NCI-H82 (cell line): ENCODE data around the gene FBXO40.

Source experiments
- DNase-seq: peaks from one replicate; lab custom pipeline; 2025; lab: John Stamatoyannopoulos, UW

Gene FBXO40

GRCh38 chr3:121621491-121621890, 28.3 kb downstream of the FBXO40 start:
- no peak for DNase-seq

GRCh38 chr3:121624147-121624899, 31.1 kb downstream of the FBXO40 start:
- DNase-seq: no peak

- DNase-seq: no peak
These were observed 33.3 kb downstream of the FBXO40 start for GRCh38 chr3:121626495-121626894.

GRCh38 chr3:121627211-121627610, 34.0 kb downstream of the FBXO40 start:
- no peak for DNase-seq

- no peak for DNase-seq
These were observed 34.4 kb downstream of the FBXO40 start for GRCh38 chr3:121627622-121628021.

- DNase-seq: no peak
These were observed 36.4 kb downstream of the FBXO40 start for GRCh38 chr3:121629601-121630000.

GRCh38 chr3:121630355-121630754, 37.2 kb downstream of the FBXO40 start:
- DNase-seq: no peak

- DNase-seq: no peak
These were observed 44.7 kb downstream of the FBXO40 start for GRCh38 chr3:121637922-121638321.

- no peak for DNase-seq
These were observed 47.9 kb downstream of the FBXO40 start for GRCh38 chr3:121641127-121641526.

- DNase-seq: no peak
These were observed 49.6 kb downstream of the FBXO40 start for GRCh38 chr3:121642601-121643314.

- no peak for DNase-seq
These were observed 51.9 kb downstream of the FBXO40 start for GRCh38 chr3:121645054-121645453.

- DNase-seq: no peak
These were observed 55.2 kb downstream of the FBXO40 start for GRCh38 chr3:121648219-121648958.

GRCh38 chr3:121649645-121650044, 56.5 kb downstream of the FBXO40 start:
- no peak for DNase-seq

GRCh38 chr3:121651684-121652083, 58.5 kb downstream of the FBXO40 start:
- peak; percentile 16 for DNase-seq

GRCh38 chr3:121654493-121655385, 61.6 kb downstream of the FBXO40 start:
- no peak for DNase-seq

GRCh38 chr3:121658716-121659435, 65.7 kb downstream of the FBXO40 start:
- no peak for DNase-seq

GRCh38 chr3:121659586-121659985, 66.4 kb downstream of the FBXO40 start:
- no peak for DNase-seq

GRCh38 chr3:121660356-121661171, 67.4 kb downstream of the FBXO40 start, which contains the start of gene HCLS1:
Gene HCLS1 (minus strand): TSS chr3:121660903. CDS start chr3:121658347, 2,556 bp downstream.
- no peak for DNase-seq

GRCh38 chr3:121661376-121661775, 68.2 kb downstream of the FBXO40 start:
- no peak for DNase-seq

- DNase-seq: no peak
These were observed 69.6 kb downstream of the FBXO40 start for GRCh38 chr3:121662742-121663141.
